ENCODE data around the gene MRPL3.

Gene MRPL3

GRCh38 chr3:131432441-131432840 is 70.3 kb downstream of the MRPL3 start:
- Histone ChIP-seq H3K4me1 (ENCODE audit: low read length) (no peaks in the 10 kb centered on the region), H4K20me1 (ENCODE audit: insufficient read depth, low read length) (no peaks in the 10 kb centered on the region), H3K36me3 (replicated peaks; ENCODE audit: insufficient read depth, low read length) (no peaks in the 10 kb centered on the region)

GRCh38 chr3:131431754-131432153 is 71.0 kb downstream of the MRPL3 start:
- H3K9me3 ChIP-seq (replicated peaks; ENCODE audit: insufficient read depth, low read length), result no peaks in the 10 kb centered on the region

More at GRCh38 chr3:131432441-131432840, 70.3 kb downstream of the MRPL3 start:
- Histone ChIP-seq H2AFZ (ENCODE audit: low read length) (no peak overlapping the region), H3K9me3 (replicated peaks; ENCODE audit: insufficient read depth, low read length) (no peaks in the 10 kb centered on the region), H3F3A (ENCODE audit: insufficient read depth, low read length) (no peaks in the 10 kb centered on the region), H3K27me3 (replicated peaks; ENCODE audit: insufficient read depth, low read length) (no peaks in the 10 kb centered on the region), H3K9me2 (replicated peaks; ENCODE audit: insufficient read depth, low read length) (no peaks in the 10 kb centered on the region), H3K27ac (ENCODE audit: low read length) (no peak overlapping the region), H3K4me3 (ENCODE audit: low read length) (no peak overlapping the region), H3K79me2 (ENCODE audit: low read length) (no peaks in the 10 kb centered on the region), H3K4me2 (ENCODE audit: low read depth, low read length) (no peak overlapping the region), H3K9ac (ENCODE audit: low read length) (no peak overlapping the region)
- no peak for DNase-seq
- TF ChIP-seq EZH2phosphoT487 (IDR thresholded peaks at IDR 0.05; ENCODE audit: low read length), result no peak
- TF ChIP-seq CTCF (IDR thresholded peaks at IDR 0.05; ENCODE audit: low read length), result no peak
- TF ChIP-seq EZH2 (optimal IDR thresholded peaks at IDR 0.05; ENCODE audit: low read depth, low read length), result no peak

GRCh38 chr3:131427226-131427625 is 75.5 kb downstream of the MRPL3 start:
- no peaks in the 10 kb centered on the region for H3K27me3 ChIP-seq (replicated peaks; ENCODE audit: insufficient read depth, low read length)
- no peaks in the 10 kb centered on the region for H3K9me2 ChIP-seq (replicated peaks; ENCODE audit: insufficient read depth, low read length)
- H3K4me2 ChIP-seq (ENCODE audit: low read depth, low read length), result no peak overlapping the region
- no peaks in the 10 kb centered on the region for H3K36me3 ChIP-seq (replicated peaks; ENCODE audit: insufficient read depth, low read length)
- no peaks in the 10 kb centered on the region for H3K79me2 ChIP-seq (ENCODE audit: low read length)
- TF ChIP-seq EZH2phosphoT487 (IDR thresholded peaks at IDR 0.05; ENCODE audit: low read length) (no peak), CTCF (IDR thresholded peaks at IDR 0.05; ENCODE audit: low read length) (no peak), EZH2 (optimal IDR thresholded peaks at IDR 0.05; ENCODE audit: low read depth, low read length) (no peak)
- H2AFZ ChIP-seq (ENCODE audit: low read length), result no peak overlapping the region
- no peak overlapping the region for H3K9ac ChIP-seq (ENCODE audit: low read length)
- DNase-seq, result no peak
- H3K9me3 ChIP-seq (replicated peaks; ENCODE audit: insufficient read depth, low read length), result no peaks in the 10 kb centered on the region
- H3K4me3 ChIP-seq (ENCODE audit: low read length), result no peak overlapping the region
- H3F3A ChIP-seq (ENCODE audit: insufficient read depth, low read length), result no peaks in the 10 kb centered on the region
- H3K27ac ChIP-seq (ENCODE audit: low read length), result no peak overlapping the region
- no peaks in the 10 kb centered on the region for H4K20me1 ChIP-seq (ENCODE audit: insufficient read depth, low read length)
- H3K4me1 ChIP-seq (ENCODE audit: low read length), result no peaks in the 10 kb centered on the region

More at GRCh38 chr3:131431754-131432153, 71.0 kb downstream of the MRPL3 start:
- H3K36me3 ChIP-seq (replicated peaks; ENCODE audit: insufficient read depth, low read length), result no peaks in the 10 kb centered on the region
- no peak overlapping the region for H3K4me3 ChIP-seq (ENCODE audit: low read length)
- H3K27me3 ChIP-seq (replicated peaks; ENCODE audit: insufficient read depth, low read length), result no peaks in the 10 kb centered on the region
- no peaks in the 10 kb centered on the region for H3K9me2 ChIP-seq (replicated peaks; ENCODE audit: insufficient read depth, low read length)
- no peak overlapping the region for H3K9ac ChIP-seq (ENCODE audit: low read length)
- no peak overlapping the region for H3K4me2 ChIP-seq (ENCODE audit: low read depth, low read length)
- no peaks in the 10 kb centered on the region for H4K20me1 ChIP-seq (ENCODE audit: insufficient read depth, low read length)
- no peak for DNase-seq
- no peak overlapping the region for H3K27ac ChIP-seq (ENCODE audit: low read length)
- H2AFZ ChIP-seq (ENCODE audit: low read length), result no peak overlapping the region
- H3K79me2 ChIP-seq (ENCODE audit: low read length), result no peaks in the 10 kb centered on the region
- H3K4me1 ChIP-seq (ENCODE audit: low read length), result no peaks in the 10 kb centered on the region
- TF ChIP-seq CTCF (IDR thresholded peaks at IDR 0.05; ENCODE audit: low read length) (no peak), EZH2 (optimal IDR thresholded peaks at IDR 0.05; ENCODE audit: low read depth, low read length) (no peak), EZH2phosphoT487 (IDR thresholded peaks at IDR 0.05; ENCODE audit: low read length) (no peak)
- H3F3A ChIP-seq (ENCODE audit: insufficient read depth, low read length), result no peaks in the 10 kb centered on the region
